Measurements from ENCODE around the gene GPHN. TPM values are rescaled to one million over a fixed set of nuclear protein-coding genes. Genes with fewer than 3 reads are reported as not detected.

The GPHN gene
- total RNA-seq, 1 donor from 2014 or later = 27.0 TPM

DNA sequence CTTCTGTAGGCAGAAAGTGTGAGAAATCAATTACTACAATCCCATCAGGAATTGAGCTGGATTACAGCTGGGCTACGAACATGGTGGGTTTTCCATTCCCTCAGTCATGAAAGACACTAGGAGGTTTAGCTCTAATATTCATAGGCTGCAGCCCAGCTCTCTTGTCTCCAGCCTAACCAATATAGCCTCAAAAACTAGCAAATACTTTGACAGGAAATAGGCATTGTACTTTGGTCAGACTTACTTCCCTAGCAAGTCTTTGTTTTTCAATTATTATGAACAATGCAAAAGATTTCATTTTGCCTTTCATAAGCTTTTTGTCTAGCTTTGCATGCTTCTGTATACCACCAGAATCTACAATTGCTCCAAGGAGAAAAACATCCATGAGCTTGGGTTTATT is 296.2 kb downstream of the GPHN start:
- Histone ChIP-seq H3K27me3 (ENCODE audit: low read depth) (no peaks in the 10 kb centered on the region), H3K36me3 (no peaks in the 10 kb centered on the region), H3K27ac (no peak overlapping the region), H3K9me3 (peaks cover 3% of the 10 kb centered on the region), H3K4me1 (no peaks in the 10 kb centered on the region), H3K4me3 (no peak overlapping the region)
- ATAC-seq = no peak
- intact Hi-C loops (cut with DNase I) = no loop called here
- DNase-seq = no peak
- TF ChIP-seq, protein P1, sequence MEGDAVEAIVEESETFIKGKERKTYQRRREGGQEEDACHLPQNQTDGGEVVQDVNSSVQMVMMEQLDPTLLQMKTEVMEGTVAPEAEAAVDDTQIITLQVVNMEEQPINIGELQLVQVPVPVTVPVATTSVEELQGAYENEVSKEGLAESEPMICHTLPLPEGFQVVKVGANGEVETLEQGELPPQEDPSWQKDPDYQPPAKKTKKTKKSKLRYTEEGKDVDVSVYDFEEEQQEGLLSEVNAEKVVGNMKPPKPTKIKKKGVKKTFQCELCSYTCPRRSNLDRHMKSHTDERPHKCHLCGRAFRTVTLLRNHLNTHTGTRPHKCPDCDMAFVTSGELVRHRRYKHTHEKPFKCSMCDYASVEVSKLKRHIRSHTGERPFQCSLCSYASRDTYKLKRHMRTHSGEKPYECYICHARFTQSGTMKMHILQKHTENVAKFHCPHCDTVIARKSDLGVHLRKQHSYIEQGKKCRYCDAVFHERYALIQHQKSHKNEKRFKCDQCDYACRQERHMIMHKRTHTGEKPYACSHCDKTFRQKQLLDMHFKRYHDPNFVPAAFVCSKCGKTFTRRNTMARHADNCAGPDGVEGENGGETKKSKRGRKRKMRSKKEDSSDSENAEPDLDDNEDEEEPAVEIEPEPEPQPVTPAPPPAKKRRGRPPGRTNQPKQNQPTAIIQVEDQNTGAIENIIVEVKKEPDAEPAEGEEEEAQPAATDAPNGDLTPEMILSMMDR (IDR thresholded peaks at IDR 0.05) = no peak

DNA sequence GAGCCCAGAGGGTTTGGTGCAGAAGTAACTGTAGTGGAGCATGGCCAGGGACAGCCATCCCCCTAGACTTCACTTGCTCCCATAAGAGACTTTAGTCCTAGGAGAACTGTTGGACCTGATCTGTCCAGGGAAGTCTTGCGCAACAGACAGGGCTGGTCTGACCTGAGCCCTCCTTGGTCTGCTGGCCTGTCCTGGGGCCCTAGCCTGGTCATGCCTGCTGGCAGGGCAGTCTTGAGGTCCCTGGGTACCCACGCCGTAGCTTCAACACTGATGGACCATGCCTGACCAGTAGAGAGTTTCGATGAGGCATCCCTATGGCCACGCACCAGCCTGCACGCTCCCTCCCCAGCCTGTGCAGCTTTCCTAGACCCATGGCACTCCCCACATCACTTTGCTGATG is 305.7 kb downstream of the GPHN start:
- Histone ChIP-seq H3K4me3 (no peak overlapping the region), H3K9me3 (peaks cover 26% of the 10 kb centered on the region), H3K4me1 (no peaks in the 10 kb centered on the region), H3K36me3 (peaks cover 11% of the 10 kb centered on the region), H3K27me3 (ENCODE audit: low read depth) (no peaks in the 10 kb centered on the region), H3K27ac (no peak overlapping the region)
- intact Hi-C loops (cut with DNase I) = no loop called here
- no peak for ATAC-seq
- TF ChIP-seq, protein P1 (IDR thresholded peaks at IDR 0.05) = no peak
- DNase-seq = peak; percentile 26

GRCh38 chr14:66815687-66816086 is 307.7 kb downstream of the GPHN start:
- Histone ChIP-seq H3K4me1 (no peaks in the 10 kb centered on the region), H3K27ac (no peak overlapping the region), H3K27me3 (ENCODE audit: low read depth) (no peaks in the 10 kb centered on the region), H3K4me3 (no peak overlapping the region), H3K36me3 (peaks cover 11% of the 10 kb centered on the region), H3K9me3 (peaks cover 26% of the 10 kb centered on the region)
- TF ChIP-seq, protein P1 (IDR thresholded peaks at IDR 0.05) = no peak
- ATAC-seq (no peak), DNase-seq (no peak)
- intact Hi-C loops (cut with DNase I) = no loop called here

- TF ChIP-seq, protein P1 (IDR thresholded peaks at IDR 0.05) = no peak
- Histone ChIP-seq H3K4me3 (no peak overlapping the region), H3K4me1 (no peaks in the 10 kb centered on the region), H3K9me3 (no peaks in the 10 kb centered on the region), H3K36me3 (no peaks in the 10 kb centered on the region), H3K27me3 (ENCODE audit: low read depth) (no peaks in the 10 kb centered on the region), H3K27ac (no peak overlapping the region)
- no peak for ATAC-seq
- intact Hi-C loops (cut with DNase I) = no loop called here
- no peak for DNase-seq
Measured at GRCh38 chr14:66824251-66824650, 316.3 kb downstream of the GPHN start.

DNA sequence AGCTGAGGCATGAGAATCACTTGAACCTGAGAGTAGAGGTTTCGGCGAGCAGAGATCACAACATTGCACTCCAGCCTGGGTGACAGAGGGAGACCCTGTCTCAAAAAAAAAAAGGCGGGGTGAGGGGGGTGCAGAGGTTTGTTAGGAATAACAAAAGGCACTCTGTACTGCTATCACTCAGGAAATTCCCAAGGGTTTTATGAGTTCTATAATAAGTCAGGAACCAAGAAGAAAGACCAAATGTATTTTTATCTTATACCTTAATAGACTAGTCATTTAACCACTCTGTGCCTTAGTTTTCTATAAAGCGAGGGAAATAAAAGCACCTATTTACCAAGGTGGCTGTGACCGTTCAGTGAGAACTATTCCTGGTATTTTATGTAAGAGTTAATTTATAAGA is 319.2 kb downstream of the GPHN start:
- TF ChIP-seq, protein P1 (IDR thresholded peaks at IDR 0.05) = no peak
- DNase-seq = no peak
- H3K27ac ChIP-seq = no peak overlapping the region

GRCh38 chr14:66831173-66831572 is 323.2 kb downstream of the GPHN start:
- TF ChIP-seq, protein P1 (IDR thresholded peaks at IDR 0.05) = no peak
- intact Hi-C loops (cut with DNase I) = no loop called here
- H3K4me1 ChIP-seq = no peaks in the 10 kb centered on the region

More for the DNA sequence above, 319.2 kb downstream of the GPHN start:
- no peaks in the 10 kb centered on the region for H3K4me1 ChIP-seq
- H3K4me3 ChIP-seq = no peak overlapping the region
- H3K27me3 ChIP-seq (ENCODE audit: low read depth) = no peaks in the 10 kb centered on the region
- intact Hi-C loops (cut with DNase I) = no loop called here
- no peaks in the 10 kb centered on the region for H3K36me3 ChIP-seq
- no peaks in the 10 kb centered on the region for H3K9me3 ChIP-seq
- no peak for ATAC-seq

More at GRCh38 chr14:66831173-66831572, 323.2 kb downstream of the GPHN start:
- Histone ChIP-seq H3K9me3 (no peaks in the 10 kb centered on the region), H3K27me3 (ENCODE audit: low read depth) (no peaks in the 10 kb centered on the region), H3K36me3 (no peaks in the 10 kb centered on the region), H3K4me3 (no peak overlapping the region), H3K27ac (no peak overlapping the region)
- no peak for DNase-seq
- no peak for ATAC-seq

Data from lower lobe of right lung (tissue), 2 donors.